SIG-M5 (cell line): Measurements from ENCODE around the gene IL22RA1.
A peak's percentile ranks its signal among the peaks of the same experiment; 100 is the strongest.

Source experiments
- DNase-seq: peaks from one replicate; lab custom pipeline; 2025; lab: John Stamatoyannopoulos, UW

IL22RA1 gene

GRCh38 chr1:24142546-24143534 is at the start of gene IL22RA1:
TSS of gene IL22RA1 (minus strand) at chr1:24143140. CDS start at chr1:24143082, 58 bp downstream.
- DNase-seq: no peak

- peak; percentile 36 for DNase-seq
Measured at GRCh38 chr1:24191860-24192259, 48.9 kb upstream of the IL22RA1 start.

GRCh38 chr1:24190983-24191461 is 48.1 kb upstream of the IL22RA1 start:
- no peak for DNase-seq

GRCh38 chr1:24189528-24189927 is 46.6 kb upstream of the IL22RA1 start:
- DNase-seq: peak; percentile 38

- DNase-seq: no peak
Measured at GRCh38 chr1:24186993-24187790, 44.3 kb upstream of the IL22RA1 start, which contains the start of gene IFNLR1. TSS of gene IFNLR1 (minus strand) at chr1:24187289. CDS start at chr1:24187248, 41 bp downstream.

- no peak for DNase-seq
Measured at GRCh38 chr1:24186711-24186992, 43.7 kb upstream of the IL22RA1 start.

GRCh38 chr1:24186031-24186710 is 43.2 kb upstream of the IL22RA1 start:
- no peak for DNase-seq

- DNase-seq: no peak
Measured at GRCh38 chr1:24185076-24185475, 42.1 kb upstream of the IL22RA1 start.

GRCh38 chr1:24182061-24182460 is 39.1 kb upstream of the IL22RA1 start:
- no peak for DNase-seq

GRCh38 chr1:24181619-24182018 is 38.7 kb upstream of the IL22RA1 start:
- no peak for DNase-seq

GRCh38 chr1:24180676-24181075 is 37.7 kb upstream of the IL22RA1 start:
- DNase-seq: no peak

GRCh38 chr1:24179251-24179840 is 36.4 kb upstream of the IL22RA1 start:
- no peak for DNase-seq

- DNase-seq: no peak
Measured at GRCh38 chr1:24178407-24178806, 35.5 kb upstream of the IL22RA1 start.

GRCh38 chr1:24177161-24177560 is 34.2 kb upstream of the IL22RA1 start:
- DNase-seq: no peak

- no peak for DNase-seq
Measured at GRCh38 chr1:24175033-24175755, 32.3 kb upstream of the IL22RA1 start.

- peak; percentile 82 for DNase-seq
Measured at GRCh38 chr1:24173638-24174575, 31.0 kb upstream of the IL22RA1 start.

- no peak for DNase-seq
Measured at GRCh38 chr1:24172598-24172997, 29.7 kb upstream of the IL22RA1 start.

GRCh38 chr1:24169286-24169685 is 26.3 kb upstream of the IL22RA1 start:
- no peak for DNase-seq

GRCh38 chr1:24168245-24168644 is 25.3 kb upstream of the IL22RA1 start:
- DNase-seq: no peak

GRCh38 chr1:24167008-24167407 is 24.1 kb upstream of the IL22RA1 start:
- no peak for DNase-seq
